HepG2 (cell line): ENCODE measurements around the gene PCP4L1. TPM values are rescaled to one million over a fixed set of nuclear protein-coding genes. Genes with fewer than 3 reads are reported as not detected.

ENCODE experiments used
- ESRRA ChIP-seq: sonication (generic); formaldehyde crosslinking; IDR thresholded peaks from 2 replicates; pipeline ENCODE4 v1.5.1; 2020; ENCODE audit warnings: mild to moderate bottlenecking, low read depth, missing genetic modification reagents
- ETS1 ChIP-seq: sonication (generic); formaldehyde crosslinking; IDR thresholded peaks from 2 replicates; pipeline ENCODE4 v1.4.0; 2020; ENCODE audit warnings: missing genetic modification reagents
- FOXC1 ChIP-seq: sonication (generic); formaldehyde crosslinking; IDR thresholded peaks from 2 replicates; pipeline ENCODE4 v1.8.0; 2022; ENCODE audit warnings: mild to moderate bottlenecking, missing genetic modification reagents, borderline replicate concordance
- FOXO4 ChIP-seq: sonication (generic); formaldehyde crosslinking; conservative IDR thresholded peaks from 2 replicates; pipeline ENCODE4 v1.8.1; 2023; ENCODE audit warnings: missing genetic modification reagents
- GATAD2A ChIP-seq: IDR thresholded peaks from 2 replicates; pipeline ENCODE4 v1.6.1; 2016
- GTF2F1 ChIP-seq: fragments of 150-350 bp; IDR thresholded peaks from 2 replicates; pipeline ENCODE4 v1.6.1; 2014; ENCODE audit warnings: low read length
- KDM5B ChIP-seq: sonication (generic); formaldehyde crosslinking; IDR thresholded peaks from 2 replicates; pipeline ENCODE4 v1.4.0; 2020; ENCODE audit warnings: missing genetic modification reagents, mild to moderate bottlenecking, borderline replicate concordance
- KMT2A ChIP-seq: sonication (generic); formaldehyde crosslinking; IDR thresholded peaks from 2 replicates; pipeline ENCODE4 v1.4.0; 2020; ENCODE audit warnings: missing genetic modification reagents
- MEF2D ChIP-seq: sonication (generic); formaldehyde crosslinking; IDR thresholded peaks from 2 replicates; pipeline ENCODE4 v1.5.1; 2020; ENCODE audit warnings: mild to moderate bottlenecking, missing genetic modification reagents
- MIER2 ChIP-seq: IDR thresholded peaks from 2 replicates; pipeline ENCODE4 v1.6.1; 2016; ENCODE audit warnings: missing biosample characterization, missing genetic modification reagents
- PATZ1 ChIP-seq: sonication (generic); formaldehyde crosslinking; IDR thresholded peaks from 2 replicates; pipeline ENCODE4 v1.4.0; 2020; ENCODE audit warnings: missing genetic modification reagents
- PTBP1 ChIP-seq: fragments of 200-400 bp; formaldehyde crosslinking; IDR thresholded peaks from 2 replicates; pipeline ENCODE4 v1.6.1; 2018; ENCODE audit warnings: low read length, low read depth; ENCODE audit not compliant: poor library complexity, severe bottlenecking
- SMARCE1 ChIP-seq: fragments of 450-650 bp; IDR thresholded peaks from 2 replicates; pipeline ENCODE4 v1.6.1; 2017; ENCODE audit warnings: borderline replicate concordance
- STAG1 ChIP-seq: sonication (generic); formaldehyde crosslinking; IDR thresholded peaks from 2 replicates; pipeline ENCODE4 v1.4.0; 2020; ENCODE audit warnings: missing genetic modification reagents
- TARDBP ChIP-seq: sonication (generic); formaldehyde crosslinking; IDR thresholded peaks from 2 replicates; pipeline ENCODE4 v1.8.0; 2022; ENCODE audit warnings: mild to moderate bottlenecking, missing genetic modification reagents
- TOPORS ChIP-seq: sonication (generic); formaldehyde crosslinking; IDR thresholded peaks from 2 replicates; pipeline ENCODE4 v1.8.0; 2023; ENCODE audit warnings: mild to moderate bottlenecking, missing genetic modification reagents
- U2AF2 ChIP-seq: fragments of 200-400 bp; formaldehyde crosslinking; IDR thresholded peaks from 2 replicates; pipeline ENCODE4 v1.6.1; 2017; ENCODE audit warnings: low read depth, mild to moderate bottlenecking, low read length
- ZBTB21 ChIP-seq: sonication (generic); formaldehyde crosslinking; IDR thresholded peaks from 2 replicates; pipeline ENCODE4 v1.4.0; 2020; ENCODE audit warnings: missing genetic modification reagents
- ZFY ChIP-seq: sonication (generic); formaldehyde crosslinking; IDR thresholded peaks from 2 replicates; pipeline ENCODE4 v1.4.0; 2020; ENCODE audit warnings: missing genetic modification reagents
- ZNF274 ChIP-seq: sonication (generic); formaldehyde crosslinking; IDR thresholded peaks from 2 replicates; pipeline ENCODE4 v1.5.1; 2020; ENCODE audit warnings: mild to moderate bottlenecking, missing genetic modification reagents
- ZNF577 ChIP-seq: sonication (generic); formaldehyde crosslinking; IDR thresholded peaks from 2 replicates; pipeline ENCODE4 v1.4.0; 2020; ENCODE audit warnings: mild to moderate bottlenecking, low read depth, missing genetic modification reagents, borderline replicate concordance
- ZNF597 ChIP-seq: sonication (generic); formaldehyde crosslinking; IDR thresholded peaks from 2 replicates; pipeline ENCODE4 v1.5.0; 2020; ENCODE audit warnings: missing genetic modification reagents
- ZNF607 ChIP-seq: sonication (generic); formaldehyde crosslinking; IDR thresholded peaks from 2 replicates; pipeline ENCODE4 v1.5.1; 2020; ENCODE audit warnings: missing genetic modification reagents, mild to moderate bottlenecking, borderline replicate concordance
- ZNF781 ChIP-seq: sonication (generic); formaldehyde crosslinking; IDR thresholded peaks from 2 replicates; pipeline ENCODE4 v1.5.1; 2020; ENCODE audit warnings: borderline replicate concordance, mild to moderate bottlenecking, missing genetic modification reagents; ENCODE audit errors: not compliant biosample characterization
- ZNF850 ChIP-seq: sonication (generic); formaldehyde crosslinking; conservative IDR thresholded peaks from 2 replicates; pipeline ENCODE4 v1.9.0; 2021; ENCODE audit warnings: mild to moderate bottlenecking, missing genetic modification reagents
- polyA plus RNA-seq, 8 experiments: library from polyadenylated mRNA; depleted of rRNA in 3 of 8; stranded (reverse) in 7 of 8; unstranded in 1 of 8; fragments of >200 nt; fragmentation: Illumina TruSeq in 4 of 8; extraction: Trizol in 4 of 8; gene quantifications; 2 replicates each; pipeline versions ENCODE4 v1.2.1 to v1.2.3, GENCODE V29; 2011 to 2016; ENCODE audit warnings: low read depth in 4 of 8, missing spikeins in 1 of 8, mixed read lengths in 1 of 8; ENCODE audit not compliant: insufficient read depth in 1 of 8
- total RNA-seq, 5 experiments: library from RNA; depleted of rRNA; stranded (reverse); fragments of >200 nt; fragmentation: Illumina TruSeq; extraction: Trizol; gene quantifications; 2 replicates each; pipeline ENCODE4 v1.2.3, GENCODE V29; 2016; ENCODE audit warnings: low read depth in 1 of 5

The PCP4L1 gene
- total and polyA plus RNA-seq, 2 of the 13 experiments (the other 11 are each of a cell fraction or from before 2014, with no cell fraction given) = 0.28 TPM; not detected in 1

- no peak for TF ChIP-seq MIER2 (CRISPR knock-in tag)
- TF ChIP-seq ZBTB21 (CRISPR knock-in tag) = no peak
- peak; percentile 80 for TF ChIP-seq STAG1 (CRISPR knock-in tag)
- TF ChIP-seq GTF2F1 = no peak
- TF ChIP-seq TARDBP = no peak
- TF ChIP-seq ZNF577 (CRISPR knock-in tag) = no peak
- TF ChIP-seq U2AF2 = no peak
- TF ChIP-seq ZFY (CRISPR knock-in tag) = no peak; the same call in 1 of the 2 replicates
- TF ChIP-seq FOXO4 (CRISPR knock-in tag) = 0 out of 2 replicates have a peak, but pooled peaks have one; percentile 5
- TF ChIP-seq ZNF274 (CRISPR knock-in tag) = no peak
- TF ChIP-seq ETS1 (CRISPR knock-in tag) = no peak
- TF ChIP-seq ZNF850 (CRISPR knock-in tag) = 0 out of 2 replicates have a peak, but pooled peaks have one; percentile 54
- TF ChIP-seq ZNF607 (CRISPR knock-in tag) = peak; percentile 63; the same call in 1 of the 2 replicates
- TF ChIP-seq KDM5B (CRISPR knock-in tag) = no peak
- TF ChIP-seq MEF2D (CRISPR knock-in tag) = no peak
- TF ChIP-seq ESRRA (CRISPR knock-in tag) = no peak
- no peak for TF ChIP-seq ZNF597 (CRISPR knock-in tag)
- TF ChIP-seq ZNF781 (CRISPR knock-in tag) = no peak
- TF ChIP-seq FOXC1 (CRISPR knock-in tag) = no peak
- TF ChIP-seq SMARCE1 = no peak
- TF ChIP-seq KMT2A (CRISPR knock-in tag) = no peak
- no peak for TF ChIP-seq TOPORS (CRISPR knock-in tag)
- TF ChIP-seq GATAD2A (CRISPR knock-in tag) = no peak; the same call in 1 of the 2 replicates
- no peak for TF ChIP-seq PTBP1
- TF ChIP-seq PATZ1 (CRISPR knock-in tag) = no peak
These were observed 31.2 kb upstream of the PCP4L1 start (continued) for GRCh38 chr1:161227196-161227871.
